PC-9 (cell line): ENCODE measurements around the gene BCL2. TPM values are rescaled to one million over a fixed set of nuclear protein-coding genes. Genes with fewer than 3 reads are reported as not detected.

Experiments used
- BruUV-seq: library from RNA; stranded (reverse); fragments of 400-500 nt; replicated peaks from 2 replicates; lab custom pipeline; 2021; lab: Mats Ljungman, UMichigan
- CTCF ChIA-PET: fragments of 300-600 bp; sonication (Branson Sonifier 250); formaldehyde crosslinking; loops from one replicate; lab custom pipeline; 2022; ENCODE audit warnings: antibody characterized with exemption; lab: Charles Lee
- POLR2A ChIA-PET: fragments of 300-600 bp; sonication (Branson Sonifier 250); formaldehyde crosslinking; loops from one replicate; lab custom pipeline; 2022; ENCODE audit warnings: antibody characterized with exemption; ENCODE audit not compliant: unreplicated experiment; lab: Charles Lee
- DNase-seq, 2 experiments: peaks; one replicate each; pipeline versions ENCODE4 v3.0.0 to v3.0.0-alpha.2; 2015 to 2022; ENCODE audit warnings: mixed read lengths in 1 of 2
- H2AFZ ChIP-seq: fragments of 200-600 bp; sonication (generic); 2 replicates; pipeline ENCODE4 v1.8.1; 2017; ENCODE audit warnings: antibody characterized with exemption
- H3F3A ChIP-seq: fragments of 200-600 bp; sonication (generic); 2 replicates; pipeline ENCODE4 v1.8.1; 2017; ENCODE audit warnings: antibody characterized with exemption, mild to moderate bottlenecking, low read depth; ENCODE audit not compliant: insufficient read depth
- H3K27ac ChIP-seq: fragments of 200-600 bp; sonication (generic); 2 replicates; pipeline ENCODE4 v1.6.1; 2016; ENCODE audit warnings: mixed run types
- H3K27me3 ChIP-seq: fragments of 200-600 bp; sonication (generic); 2 replicates; pipeline ENCODE4 v1.6.1; 2016; ENCODE audit warnings: low read depth, mixed run types; ENCODE audit not compliant: insufficient read depth
- H3K36me3 ChIP-seq: fragments of 200-600 bp; sonication (generic); 2 replicates; pipeline ENCODE4 v1.6.1; 2016; ENCODE audit warnings: low read depth, mixed run types
- H3K4me1 ChIP-seq: fragments of 200-600 bp; sonication (generic); replicated peaks from 2 replicates; pipeline ENCODE4 v1.6.1; 2016; ENCODE audit warnings: mixed run types; ENCODE audit not compliant: insufficient read depth
- H3K4me2 ChIP-seq: fragments of 200-600 bp; sonication (generic); 2 replicates; pipeline ENCODE4 v1.6.1; 2017; ENCODE audit warnings: mixed run types
- H3K4me3 ChIP-seq: fragments of 200-600 bp; sonication (generic); 2 replicates; pipeline ENCODE4 v1.6.1; 2016; ENCODE audit warnings: mixed run types
- H3K79me2 ChIP-seq: fragments of 200-600 bp; sonication (generic); 2 replicates; pipeline ENCODE4 v1.6.1; 2017; ENCODE audit warnings: low read depth, mixed run types
- H3K9me2 ChIP-seq: fragments of 200-600 bp; sonication (generic); 2 replicates; pipeline ENCODE4 v1.8.1; 2017; ENCODE audit warnings: mild to moderate bottlenecking; ENCODE audit not compliant: insufficient read depth
- H3K9me3 ChIP-seq: fragments of 200-600 bp; sonication (generic); 2 replicates; pipeline ENCODE4 v1.8.1; 2016; ENCODE audit warnings: low read depth; ENCODE audit not compliant: insufficient read depth
- H4K20me1 ChIP-seq: fragments of 200-600 bp; sonication (generic); 2 replicates; pipeline ENCODE4 v1.8.1; 2017; ENCODE audit not compliant: insufficient read depth
- EZH2 ChIP-seq: fragments of 200-600 bp; sonication (generic); IDR thresholded peaks from 2 replicates; pipeline ENCODE4 v1.8.0; 2017; ENCODE audit warnings: antibody characterized with exemption, low read depth
- intact Hi-C: fragments of 100-400 bp; cut with micrococcal nuclease; formaldehyde crosslinking; loops from one replicate; pipeline ENCODE4 v1.10.0; 2022; ENCODE audit not compliant: unreplicated experiment
- total RNA-seq: library from RNA; stranded (reverse); gene quantifications from 2 replicates; pipeline ENCODE4 v1.2.3, GENCODE V29; 2021
- TF ChIP-seq, protein P1 (sequence below): fragments of 200-600 bp; sonication (generic); conservative IDR thresholded peaks from 2 replicates; pipeline ENCODE4 v1.6.1; 2017; ENCODE audit warnings: mixed run types, antibody characterized with exemption, mild to moderate bottlenecking, moderate library complexity

The BCL2 gene
- total RNA-seq, 1 experiment from 2014 or later = 2.0 TPM

- CTCF ChIA-PET = no interaction called here
- Histone ChIP-seq H3K79me2 (no peaks in the 10 kb centered on the region), H3K4me2 (no peak overlapping the region), H3K27ac (no peak overlapping the region), H2AFZ (no peak overlapping the region), H4K20me1 (no peaks in the 10 kb centered on the region), H3K36me3 (no peaks in the 10 kb centered on the region), H3K4me3 (no peak overlapping the region), H3K9me3 (no peaks in the 10 kb centered on the region), H3K9me2 (0 out of 2 replicates have a peak, but pooled peaks cover 3% of the 10 kb centered on the region), H3F3A (no peaks in the 10 kb centered on the region), H3K27me3 (no peaks in the 10 kb centered on the region), H3K4me1 (no peaks in the 10 kb centered on the region)
- intact Hi-C loops = no loop called here
- BruUV-seq = no TSS peak
- no peak for DNase-seq
- TF ChIP-seq, protein P1, sequence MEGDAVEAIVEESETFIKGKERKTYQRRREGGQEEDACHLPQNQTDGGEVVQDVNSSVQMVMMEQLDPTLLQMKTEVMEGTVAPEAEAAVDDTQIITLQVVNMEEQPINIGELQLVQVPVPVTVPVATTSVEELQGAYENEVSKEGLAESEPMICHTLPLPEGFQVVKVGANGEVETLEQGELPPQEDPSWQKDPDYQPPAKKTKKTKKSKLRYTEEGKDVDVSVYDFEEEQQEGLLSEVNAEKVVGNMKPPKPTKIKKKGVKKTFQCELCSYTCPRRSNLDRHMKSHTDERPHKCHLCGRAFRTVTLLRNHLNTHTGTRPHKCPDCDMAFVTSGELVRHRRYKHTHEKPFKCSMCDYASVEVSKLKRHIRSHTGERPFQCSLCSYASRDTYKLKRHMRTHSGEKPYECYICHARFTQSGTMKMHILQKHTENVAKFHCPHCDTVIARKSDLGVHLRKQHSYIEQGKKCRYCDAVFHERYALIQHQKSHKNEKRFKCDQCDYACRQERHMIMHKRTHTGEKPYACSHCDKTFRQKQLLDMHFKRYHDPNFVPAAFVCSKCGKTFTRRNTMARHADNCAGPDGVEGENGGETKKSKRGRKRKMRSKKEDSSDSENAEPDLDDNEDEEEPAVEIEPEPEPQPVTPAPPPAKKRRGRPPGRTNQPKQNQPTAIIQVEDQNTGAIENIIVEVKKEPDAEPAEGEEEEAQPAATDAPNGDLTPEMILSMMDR = no peak
- TF ChIP-seq EZH2 = no peak
- POLR2A ChIA-PET = no interaction called here
Observed at GRCh38 chr18:63263444-63263843, 56.1 kb downstream of the BCL2 start.

DNA sequence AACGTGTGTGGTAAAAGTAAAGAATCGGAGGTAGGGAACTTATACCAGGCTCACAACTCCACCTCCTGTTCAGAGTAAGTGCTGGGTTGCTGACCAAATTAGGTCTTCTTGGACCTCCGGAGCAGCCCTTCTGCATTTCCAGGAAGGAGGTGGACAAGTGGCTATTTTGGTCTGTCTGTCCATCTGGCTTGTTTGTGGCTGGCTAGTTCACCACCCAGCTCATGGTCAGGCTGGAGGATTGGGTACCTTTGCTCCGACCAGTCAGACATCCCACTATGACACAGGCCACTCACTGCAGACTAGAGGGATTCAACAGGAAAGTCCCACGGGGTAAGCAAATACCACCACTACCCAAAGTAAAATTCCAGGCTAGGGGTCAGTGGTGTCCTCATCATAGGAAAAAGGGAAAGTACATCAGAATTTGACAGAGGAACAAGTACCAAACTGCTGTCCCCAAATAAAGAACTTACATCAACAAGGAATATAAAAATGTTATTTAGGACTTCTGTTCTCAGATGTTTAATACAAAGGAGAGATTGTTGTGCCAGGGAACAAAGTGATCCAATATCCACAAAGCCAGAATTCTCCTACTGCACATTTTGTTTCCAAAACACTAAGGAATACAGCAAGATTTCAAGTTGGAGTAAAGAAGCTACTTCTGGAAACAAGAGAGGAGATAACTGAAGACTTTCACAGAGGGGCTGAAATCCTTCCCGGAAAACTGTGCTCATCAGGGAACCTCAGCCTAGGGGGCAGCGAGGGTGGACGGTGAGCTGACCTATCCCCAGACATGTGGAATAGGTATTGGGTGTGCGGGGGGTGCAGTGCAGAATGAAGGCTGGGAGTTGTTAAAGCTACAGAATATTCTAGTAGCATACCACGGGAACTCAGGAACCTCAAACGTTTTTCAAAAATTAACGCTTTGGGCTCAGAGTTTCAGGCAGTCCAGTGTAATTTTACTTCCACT is 56.9 kb downstream of the BCL2 start:
- TF ChIP-seq, protein P1 = no peak
- TF ChIP-seq EZH2 = no peak
- CTCF ChIA-PET = no interaction called here
- Histone ChIP-seq H3K4me2 (no peak overlapping the region), H3K27me3 (no peaks in the 10 kb centered on the region), H3K4me3 (no peak overlapping the region), H3K9me2 (0 out of 2 replicates have a peak, but pooled peaks cover 3% of the 10 kb centered on the region), H3K79me2 (no peaks in the 10 kb centered on the region), H2AFZ (no peak overlapping the region), H3K36me3 (no peaks in the 10 kb centered on the region), H3K9me3 (no peaks in the 10 kb centered on the region), H3F3A (no peaks in the 10 kb centered on the region), H4K20me1 (no peaks in the 10 kb centered on the region), H3K4me1 (no peaks in the 10 kb centered on the region), H3K27ac (no peak overlapping the region)
- POLR2A ChIA-PET = no interaction called here
- BruUV-seq = no TSS peak
- DNase-seq = no peak
- intact Hi-C loops = no loop called here

GRCh38 chr18:63261029-63261428 is 58.5 kb downstream of the BCL2 start:
- DNase-seq = no peak
- Histone ChIP-seq H3K9me3 (no peaks in the 10 kb centered on the region), H3K36me3 (no peaks in the 10 kb centered on the region), H3K79me2 (no peaks in the 10 kb centered on the region), H4K20me1 (no peaks in the 10 kb centered on the region), H3K4me1 (no peaks in the 10 kb centered on the region), H3K27me3 (no peaks in the 10 kb centered on the region), H3K4me3 (no peak overlapping the region), H2AFZ (no peak overlapping the region), H3K4me2 (no peak overlapping the region), H3K9me2 (0 out of 2 replicates have a peak, but pooled peaks cover 3% of the 10 kb centered on the region), H3F3A (no peaks in the 10 kb centered on the region), H3K27ac (no peak overlapping the region)
- ChIA-PET CTCF (no interaction called here), POLR2A (no interaction called here)
- intact Hi-C loops = no loop called here
- no TSS peak for BruUV-seq
- TF ChIP-seq, protein P1 = no peak
- TF ChIP-seq EZH2 = no peak
